PFSK-1 (cell line): ENCODE results near the gene TIMM10.

Source experiments
- FOXP2 ChIP-seq: optimal IDR thresholded peaks from 2 replicates; pipeline ENCODE3; 2011; ENCODE audit warnings: borderline replicate concordance, control low read depth, inconsistent platforms; ENCODE audit not compliant: insufficient read depth; ENCODE audit errors: extremely low read length, extremely low read depth
- POLR2AphosphoS5 ChIP-seq: IDR thresholded peaks from 2 replicates; pipeline ENCODE4 v1.6.1; 2012; ENCODE audit warnings: low read depth, mild to moderate bottlenecking, control low read depth, low read length, moderate library complexity
- SIN3A ChIP-seq: IDR thresholded peaks from 2 replicates; pipeline ENCODE4 v1.6.1; 2012; ENCODE audit warnings: mild to moderate bottlenecking, low read length, moderate library complexity, borderline replicate concordance; ENCODE audit not compliant: insufficient read depth
- TAF1 ChIP-seq: IDR thresholded peaks from 2 replicates; pipeline ENCODE4 v1.6.1; 2012; ENCODE audit warnings: low read length, control low read depth, borderline replicate concordance; ENCODE audit not compliant: insufficient read depth
- TF ChIP-seq, protein P1 (sequence below), 2 experiments: IDR thresholded peaks; 2 replicates each; pipeline versions ENCODE4 v1.6.1 to v1.8.0; 2011 to 2012; ENCODE audit warnings: low read depth in 2 of 2, low read length in 2 of 2, control low read depth in 1 of 2, inconsistent platforms in 1 of 2, mild to moderate bottlenecking in 1 of 2, moderate library complexity in 1 of 2; ENCODE audit not compliant: insufficient read depth in 1 of 2

TIMM10 gene

DNA sequence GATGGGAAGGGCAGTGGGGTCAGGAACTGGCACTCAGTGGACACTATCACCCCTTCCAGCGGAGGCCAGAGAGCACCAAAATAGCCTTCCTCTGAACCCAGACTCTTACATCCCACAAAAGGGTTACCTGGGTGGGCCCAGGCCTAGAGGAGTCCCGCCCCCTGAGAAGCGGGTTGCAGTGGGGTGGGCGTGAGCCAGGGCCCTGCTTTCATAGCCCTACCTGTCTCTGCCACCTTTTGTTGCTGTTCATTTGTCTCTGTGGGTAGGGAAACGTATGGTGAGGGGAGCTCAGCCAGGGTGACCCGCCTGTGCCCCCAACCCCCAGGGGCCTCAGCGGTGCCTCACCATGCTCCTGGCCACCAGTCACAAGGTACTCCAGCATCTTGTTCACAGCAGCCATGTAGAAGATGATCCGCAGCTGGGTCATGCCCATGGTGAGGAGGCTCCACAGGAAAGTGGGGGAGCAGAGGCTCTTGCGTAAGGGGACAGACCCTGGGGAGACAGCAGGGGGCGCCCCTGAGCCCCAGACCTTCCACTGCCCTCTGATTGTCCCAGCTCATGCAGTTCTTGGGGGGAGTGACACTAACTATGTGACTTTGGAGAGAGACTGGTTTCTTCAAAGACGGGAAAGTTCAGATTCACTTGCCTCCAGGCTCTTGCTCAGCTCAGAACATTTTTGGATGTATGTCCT lies 39.0 kb downstream of the TIMM10 start:
- no peak for TF ChIP-seq SIN3A
- TF ChIP-seq, protein P1, sequence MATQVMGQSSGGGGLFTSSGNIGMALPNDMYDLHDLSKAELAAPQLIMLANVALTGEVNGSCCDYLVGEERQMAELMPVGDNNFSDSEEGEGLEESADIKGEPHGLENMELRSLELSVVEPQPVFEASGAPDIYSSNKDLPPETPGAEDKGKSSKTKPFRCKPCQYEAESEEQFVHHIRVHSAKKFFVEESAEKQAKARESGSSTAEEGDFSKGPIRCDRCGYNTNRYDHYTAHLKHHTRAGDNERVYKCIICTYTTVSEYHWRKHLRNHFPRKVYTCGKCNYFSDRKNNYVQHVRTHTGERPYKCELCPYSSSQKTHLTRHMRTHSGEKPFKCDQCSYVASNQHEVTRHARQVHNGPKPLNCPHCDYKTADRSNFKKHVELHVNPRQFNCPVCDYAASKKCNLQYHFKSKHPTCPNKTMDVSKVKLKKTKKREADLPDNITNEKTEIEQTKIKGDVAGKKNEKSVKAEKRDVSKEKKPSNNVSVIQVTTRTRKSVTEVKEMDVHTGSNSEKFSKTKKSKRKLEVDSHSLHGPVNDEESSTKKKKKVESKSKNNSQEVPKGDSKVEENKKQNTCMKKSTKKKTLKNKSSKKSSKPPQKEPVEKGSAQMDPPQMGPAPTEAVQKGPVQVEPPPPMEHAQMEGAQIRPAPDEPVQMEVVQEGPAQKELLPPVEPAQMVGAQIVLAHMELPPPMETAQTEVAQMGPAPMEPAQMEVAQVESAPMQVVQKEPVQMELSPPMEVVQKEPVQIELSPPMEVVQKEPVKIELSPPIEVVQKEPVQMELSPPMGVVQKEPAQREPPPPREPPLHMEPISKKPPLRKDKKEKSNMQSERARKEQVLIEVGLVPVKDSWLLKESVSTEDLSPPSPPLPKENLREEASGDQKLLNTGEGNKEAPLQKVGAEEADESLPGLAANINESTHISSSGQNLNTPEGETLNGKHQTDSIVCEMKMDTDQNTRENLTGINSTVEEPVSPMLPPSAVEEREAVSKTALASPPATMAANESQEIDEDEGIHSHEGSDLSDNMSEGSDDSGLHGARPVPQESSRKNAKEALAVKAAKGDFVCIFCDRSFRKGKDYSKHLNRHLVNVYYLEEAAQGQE (IDR thresholded peaks at IDR 0.05; ENCODE audit: insufficient read depth in 1 of 2, low read depth in 2 of 2, low read length in 2 of 2): no peak
- TF ChIP-seq POLR2AphosphoS5: no peak
- no peak for TF ChIP-seq TAF1

DNA sequence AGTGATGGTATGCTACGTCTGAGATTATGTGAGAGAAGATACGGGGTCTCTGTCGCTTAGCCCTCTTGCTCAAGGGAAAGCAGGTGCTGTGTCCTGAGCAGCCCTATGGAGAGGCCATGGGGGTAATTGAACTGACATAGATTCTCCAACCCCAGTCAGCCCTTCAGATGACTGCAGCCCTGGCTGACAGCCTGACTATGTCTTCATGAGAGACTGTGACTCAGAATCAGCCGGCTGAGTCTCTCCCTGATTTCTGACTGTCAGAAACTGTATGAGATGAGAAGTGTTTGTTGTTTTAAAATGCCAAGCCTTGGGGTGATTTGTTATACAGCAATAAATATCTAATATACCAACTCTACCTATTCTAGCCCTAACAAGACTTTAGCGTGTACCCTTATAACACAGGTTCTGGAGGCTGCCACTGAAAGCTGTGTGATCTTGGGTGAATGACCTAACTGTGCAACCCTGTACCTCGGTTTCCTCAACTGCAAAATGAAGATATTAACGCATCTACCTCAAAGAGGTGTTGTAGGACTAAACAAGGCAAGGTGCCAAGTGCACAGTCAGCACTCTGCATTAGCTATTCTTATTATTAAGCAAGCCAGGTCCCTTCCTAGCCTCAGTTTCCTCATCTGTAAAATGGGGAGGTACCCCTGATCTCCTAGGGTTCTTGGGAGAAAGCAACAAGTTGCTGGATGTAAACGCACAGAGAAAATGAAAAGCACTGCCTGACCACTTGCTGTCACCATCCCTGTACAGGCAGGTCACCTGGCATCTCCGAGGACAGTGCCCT lies 39.9 kb downstream of the TIMM10 start:
- TF ChIP-seq POLR2AphosphoS5 (no peak), SIN3A (no peak), FOXP2 (no peak), TAF1 (no peak)
- TF ChIP-seq, protein P1 (IDR thresholded peaks at IDR 0.05; ENCODE audit: insufficient read depth in 1 of 2, low read depth in 2 of 2, low read length in 2 of 2): no peak

DNA sequence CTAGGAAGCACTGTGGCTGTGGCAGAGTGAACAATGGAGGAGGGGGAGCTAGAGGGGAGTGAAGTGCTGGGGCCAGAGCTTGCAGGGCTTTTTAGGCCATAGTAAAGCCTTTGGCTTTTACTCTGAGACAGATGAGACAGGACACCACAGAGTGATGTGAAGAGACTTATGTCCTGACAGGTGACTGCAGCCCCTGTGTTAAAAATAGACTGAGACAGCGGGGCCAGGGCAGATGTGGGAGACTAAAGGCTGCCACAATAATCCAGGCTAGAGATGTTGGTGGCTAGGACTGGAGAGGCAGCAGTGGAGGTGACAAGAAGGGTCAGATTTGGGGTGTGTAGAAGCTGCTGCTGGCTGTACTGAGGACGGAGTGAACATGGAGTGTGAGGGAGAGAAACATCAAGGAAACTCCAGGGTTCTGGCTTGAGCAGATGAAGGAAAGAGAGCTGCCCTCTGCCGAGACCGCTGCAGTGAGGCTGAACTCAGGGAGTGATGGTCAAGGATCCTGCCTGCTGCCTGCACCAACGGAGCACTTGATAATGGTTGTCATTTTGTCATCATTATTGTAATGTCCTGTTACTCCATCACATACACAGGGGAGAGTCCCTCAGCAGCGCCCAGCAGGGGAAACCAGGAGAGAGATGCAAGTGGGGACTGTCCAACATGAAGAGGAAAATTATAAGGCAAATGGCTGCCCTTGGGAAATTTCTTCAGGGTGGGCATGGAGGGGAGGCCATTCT lies 42.5 kb downstream of the TIMM10 start:
- TF ChIP-seq, protein P1 (IDR thresholded peaks at IDR 0.05; ENCODE audit: insufficient read depth in 1 of 2, low read depth in 2 of 2, low read length in 2 of 2): no peak
- TF ChIP-seq FOXP2: no peak
- TF ChIP-seq SIN3A: no peak
- TF ChIP-seq POLR2AphosphoS5: no peak
- TF ChIP-seq TAF1: no peak

DNA sequence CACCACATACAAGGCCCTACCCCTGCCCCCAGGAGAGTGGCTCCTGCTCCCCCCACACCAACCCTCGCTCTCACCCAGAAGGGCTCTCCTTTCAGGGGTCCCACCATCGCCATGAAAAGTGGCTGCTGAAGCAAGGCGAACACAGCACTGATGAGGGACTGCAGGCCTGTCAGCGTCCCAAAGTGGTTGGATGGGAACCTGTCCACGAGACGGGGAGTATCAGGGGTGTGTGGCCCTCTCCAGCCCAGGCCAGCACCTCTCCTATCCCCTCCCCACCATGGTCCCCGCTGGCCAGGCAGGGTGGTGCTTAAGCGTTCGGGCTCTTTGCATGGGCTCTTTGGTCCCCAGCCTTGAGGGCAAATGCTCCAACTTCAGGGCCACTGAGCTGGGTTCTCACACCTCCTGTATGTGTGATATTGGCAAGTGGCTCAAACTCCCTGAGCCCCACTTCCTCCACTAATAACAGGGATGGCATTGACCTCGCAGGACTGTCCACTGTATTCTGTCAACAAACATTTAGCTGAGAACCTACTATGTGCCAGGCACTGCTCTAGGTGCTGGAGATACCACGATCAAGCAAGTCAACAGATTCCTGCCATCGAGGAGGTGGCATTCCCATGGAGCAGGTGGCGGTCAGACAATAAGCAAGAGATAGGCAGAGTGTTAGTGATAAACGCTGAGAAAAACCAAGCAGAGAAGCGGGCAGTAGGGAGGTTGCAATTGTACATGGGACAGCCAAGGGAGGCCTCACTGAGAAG lies 43.4 kb downstream of the TIMM10 start:
- TF ChIP-seq TAF1: no peak
- no peak for TF ChIP-seq POLR2AphosphoS5
- TF ChIP-seq, protein P1 (IDR thresholded peaks at IDR 0.05; ENCODE audit: insufficient read depth in 1 of 2, low read depth in 2 of 2, low read length in 2 of 2): no peak
- no peak for TF ChIP-seq SIN3A
- TF ChIP-seq FOXP2: no peak
